A549 (cell line): ENCODE data around the gene WDR33. TPM values are rescaled to one million over a fixed set of nuclear protein-coding genes. Genes with fewer than 3 reads are reported as not detected.

ENCODE experiments used
- ATAC-seq, 2 experiments: fragments of 200-7000 bp in 1 of 2; fragments of >200 bp in 1 of 2; cut with Nextera tagmentation in 1 of 2; cut with Tn5 transposase in 1 of 2; 3 replicates each; pipeline versions ENCODE4 v1.8.0 to v1.9.1; 2018 to 2020; ENCODE audit warnings: mild to moderate bottlenecking in 1 of 2, moderate library complexity in 1 of 2
- CTCF ChIA-PET: fragments of 300-600 bp; sonication (Branson Sonifier 250); formaldehyde crosslinking; extraction: SDS; loops from one replicate; lab custom pipeline; 2021; ENCODE audit warnings: antibody characterized with exemption, inconsistent platforms; lab: Yijun Ruan, JAX
- POLR2A ChIA-PET: fragments of 350-600 bp; formaldehyde crosslinking; extraction: SDS; loops from one replicate; lab custom pipeline; 2021; ENCODE audit warnings: antibody characterized with exemption, inconsistent platforms; lab: Yijun Ruan, JAX
- DNase-seq, 2 experiments: peaks; one replicate each; pipeline versions ENCODE4 v3.0.0 to v3.0.0-alpha.2; 2011 to 2016; ENCODE audit warnings: low read depth in 1 of 2, low spot score in 1 of 2
- FAIRE-seq: peaks from 2 replicates; lab custom pipeline; 2011; peaks lifted over from hg19 to GRCh38; lab: Jason Lieb, UNC
- H3K27ac ChIP-seq, 2 experiments: fragments of >200 bp; sonication (Bioruptor Twin); formaldehyde crosslinking; 3 replicates each; pipeline ENCODE4 v1.5.1; 2016 to 2017
- H3K4me1 ChIP-seq: fragments of >200 bp; sonication (Bioruptor Twin); formaldehyde crosslinking; 3 replicates; pipeline ENCODE4 v1.6.1; 2016
- H3K4me2 ChIP-seq: fragments of >200 bp; sonication (Bioruptor Twin); formaldehyde crosslinking; 3 replicates; pipeline ENCODE4 v1.6.1; 2016
- H3K4me3 ChIP-seq: fragments of >200 bp; sonication (Bioruptor Twin); formaldehyde crosslinking; 3 replicates; pipeline ENCODE4 v1.5.1; 2016
- H3K9me3 ChIP-seq: fragments of >200 bp; sonication (Bioruptor Twin); formaldehyde crosslinking; 3 replicates; pipeline ENCODE4 v1.6.1; 2016
- EHMT2 ChIP-seq: fragments of 200-600 bp; sonication (generic); IDR thresholded peaks from 2 replicates; pipeline ENCODE4 v1.6.1; 2016; ENCODE audit warnings: antibody characterized with exemption, low read depth, mild to moderate bottlenecking, moderate library complexity
- ELK1 ChIP-seq: fragments of 150-350 bp; IDR thresholded peaks from 2 replicates; pipeline ENCODE4 v1.6.1; 2014; ENCODE audit warnings: low read depth, mild to moderate bottlenecking, low read length
- FOSB ChIP-seq: fragments of 250-450 bp; sonication (Bioruptor Pico); IDR thresholded peaks from 2 replicates; pipeline ENCODE4 v1.5.0; 2020; ENCODE audit warnings: mild to moderate bottlenecking, moderate library complexity
- FOSL2 ChIP-seq, 2 experiments: fragments of 450-650 bp in 1 of 2; fragments of >200 bp in 1 of 2; sonication (Bioruptor Twin) in 1 of 2; formaldehyde crosslinking; IDR thresholded peaks; 2 replicates each; pipeline versions ENCODE4 v1.5.0 to v1.6.1; 2016 to 2020; ENCODE audit warnings: mild to moderate bottlenecking in 1 of 2, moderate library complexity in 1 of 2
- FOXS1 ChIP-seq: fragments of 250-450 bp; sonication (Bioruptor Pico); IDR thresholded peaks from 2 replicates; pipeline ENCODE4 v1.5.0; 2020; ENCODE audit warnings: mild to moderate bottlenecking, moderate library complexity
- HMGXB4 ChIP-seq: fragments of 250-450 bp; sonication (Bioruptor Pico); IDR thresholded peaks from 2 replicates; pipeline ENCODE4 v1.5.0; 2021; ENCODE audit warnings: mild to moderate bottlenecking, moderate library complexity, borderline replicate concordance
- HOXB13 ChIP-seq: fragments of 250-450 bp; sonication (Bioruptor Pico); IDR thresholded peaks from 2 replicates; pipeline ENCODE4 v1.5.0; 2020; ENCODE audit warnings: low read depth, mild to moderate bottlenecking, moderate library complexity
- JUN ChIP-seq, 2 experiments: fragments of >200 bp; sonication (Bioruptor Twin); formaldehyde crosslinking; IDR thresholded peaks; 2 replicates in 1 of 2; 3 replicates in 1 of 2; pipeline ENCODE4 v1.6.1; 2016 to 2017
- KDM1A ChIP-seq: fragments of 200-600 bp; sonication (generic); IDR thresholded peaks from 2 replicates; pipeline ENCODE4 v1.6.1; 2016; ENCODE audit warnings: low read depth, mild to moderate bottlenecking
- MAFK ChIP-seq: fragments of 450-650 bp; IDR thresholded peaks from 2 replicates; pipeline ENCODE4 v1.6.1; 2014; ENCODE audit not compliant: partially characterized antibody
- NR3C1 ChIP-seq: fragments of >200 bp; sonication (Bioruptor Twin); formaldehyde crosslinking; IDR thresholded peaks from 3 replicates; pipeline ENCODE4 v1.6.1; 2017
- RNF2 ChIP-seq: fragments of 200-600 bp; sonication (generic); IDR thresholded peaks from 2 replicates; pipeline ENCODE4 v1.6.1; 2016; ENCODE audit warnings: low read depth, mild to moderate bottlenecking, antibody characterized with exemption, moderate library complexity, borderline replicate concordance
- SMC3 ChIP-seq: fragments of >200 bp; sonication (Bioruptor Twin); formaldehyde crosslinking; IDR thresholded peaks from 3 replicates; pipeline ENCODE4 v1.6.1; 2018; ENCODE audit warnings: inconsistent platforms
- SREBF2 ChIP-seq: fragments of 450-650 bp; IDR thresholded peaks from 2 replicates; pipeline ENCODE4 v1.6.1; 2014; ENCODE audit warnings: mild to moderate bottlenecking, moderate library complexity
- TP53 ChIP-seq: fragments of 250-450 bp; sonication (Bioruptor Pico); IDR thresholded peaks from 2 replicates; pipeline ENCODE4 v1.5.0; 2021; ENCODE audit warnings: mild to moderate bottlenecking, moderate library complexity
- ZC3H11A ChIP-seq: fragments of 450-650 bp; IDR thresholded peaks from 2 replicates; pipeline ENCODE4 v1.6.1; 2014; ENCODE audit warnings: antibody characterized with exemption, mild to moderate bottlenecking
- ZNF302 ChIP-seq: fragments of 250-450 bp; sonication (Bioruptor Pico); IDR thresholded peaks from 2 replicates; pipeline ENCODE4 v1.9.0; 2021; ENCODE audit warnings: inconsistent platforms, mild to moderate bottlenecking, moderate library complexity
- WGBS: methylation state at CpG from one replicate; pipeline ENCODE4 v1.1.6; 2017; ENCODE audit errors: missing lambda C conversion rate; 5-methylcytosine and 5-hydroxymethylcytosine counted together
- polyA plus RNA-seq, 4 experiments: library from polyadenylated mRNA; depleted of rRNA in 3 of 4; stranded (reverse); fragments of >200 nt; fragmentation: RNase III in 1 of 4; extraction: RNeasy Plus Mini Kit Qiagen cat#74134 plus additional on column Dnase treatment in 1 of 4; gene quantifications; 2 replicates in 3 of 4; 3 replicates in 1 of 4; pipeline ENCODE4 v1.2.3, GENCODE V29; 2011 to 2017
- TF ChIP-seq, protein P1 (sequence below): fragments of 200-600 bp; sonication (generic); IDR thresholded peaks from 2 replicates; pipeline ENCODE4 v1.6.1; 2016; ENCODE audit warnings: antibody characterized with exemption, mild to moderate bottlenecking, moderate library complexity
- TF ChIP-seq, protein P2 (sequence below): IDR thresholded peaks from 2 replicates; pipeline ENCODE4 v1.6.1; 2012
- TF ChIP-seq, protein P3 (sequence below): fragments of >200 bp; sonication (Bioruptor Twin); formaldehyde crosslinking; IDR thresholded peaks from 3 replicates; pipeline ENCODE4 v1.6.1; 2016

The WDR33 gene
- polyA plus RNA-seq, 2 of the 4 experiments (the other 2 are of a cell fraction) = 21.3 to 67.1 TPM

DNA sequence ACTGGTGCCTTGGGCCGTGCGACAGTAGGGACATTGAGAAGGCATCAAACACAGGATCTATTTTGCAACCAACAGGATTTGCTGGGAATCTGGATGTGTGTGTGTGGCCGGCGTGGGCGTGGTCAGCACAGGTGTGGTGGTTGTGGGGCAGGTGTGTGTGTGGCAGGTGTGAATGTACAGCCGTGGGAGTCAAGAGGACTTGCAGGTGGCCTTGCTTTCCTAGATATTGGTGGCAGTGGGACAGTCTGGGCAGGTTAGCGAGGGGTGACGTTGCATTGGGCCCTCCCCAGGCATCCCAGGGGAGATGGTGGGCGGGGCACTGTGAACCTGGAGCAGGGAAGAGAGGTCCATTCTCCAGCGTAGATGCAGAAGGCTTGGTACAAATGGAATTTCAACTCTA, 132.4 kb downstream of the WDR33 start:
- POLR2A ChIA-PET = no interaction called here
- Histone ChIP-seq H3K4me2 (no peak overlapping the region), H3K4me1 (peaks cover 11% of the 10 kb centered on the region)
- no peak for TF ChIP-seq ZC3H11A
- TF ChIP-seq, all 56 proteins: peak for 0
- CTCF ChIA-PET = no interaction called here
- Histone ChIP-seq H3K4me3 (no peak overlapping the region), H3K27ac (no peak overlapping the region), H3K9me3 (no peaks in the 10 kb centered on the region)
- no peak for FAIRE-seq
- no peak for DNase-seq
- ATAC-seq = no peak
- 66% methylated on average over 10 of the region's 10 CpGs for WGBS

DNA sequence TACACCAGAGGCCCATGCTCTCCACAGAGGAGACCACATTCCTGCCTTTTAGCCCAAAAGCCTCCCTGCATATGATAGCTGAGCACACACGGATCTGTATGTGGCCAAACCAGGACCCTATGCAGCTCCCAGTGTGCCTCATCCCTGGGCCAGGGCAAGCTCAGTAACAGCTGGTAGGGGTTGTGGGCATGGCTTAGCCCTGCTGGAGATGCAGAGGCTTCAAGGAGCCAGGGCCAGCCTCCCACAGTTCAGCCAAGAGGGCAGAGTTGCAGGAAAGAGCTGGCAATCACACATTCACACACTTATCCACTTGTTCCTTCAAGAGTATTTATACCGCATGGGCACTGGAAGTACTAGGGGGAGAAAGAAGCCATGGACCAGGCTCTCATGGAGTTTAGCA, 134.1 kb downstream of the WDR33 start:
- Histone ChIP-seq H3K9me3 (no peaks in the 10 kb centered on the region), H3K4me2 (no peak overlapping the region), H3K4me1 (peaks cover 11% of the 10 kb centered on the region), H3K4me3 (no peak overlapping the region), H3K27ac (no peak overlapping the region)
- CTCF ChIA-PET = interaction anchor here (1.4 to 2.7 kb wide), 3 partner anchors 19 to 27 kb away, joined by 3 to 10 read pairs (median 4); partner anchors contain the start of gene SFT2D3
- POLR2A ChIA-PET = no interaction called here
- ATAC-seq (no peak), FAIRE-seq (no peak), DNase-seq (no peak)
- TF ChIP-seq FOSB (CRISPR knock-in tag) (no peak), ELK1 (no peak), HOXB13 (no peak), ZNF302 (CRISPR knock-in tag) (no peak), TP53 (CRISPR knock-in tag) (no peak), SREBF2 (no peak), JUN (IDR thresholded peaks at IDR 0.05) (no peak), RNF2 (no peak), SMC3 (no peak), HMGXB4 (no peak), KDM1A (no peak), EHMT2 (no peak), NR3C1 (no peak), MAFK (no peak), FOXS1 (CRISPR knock-in tag) (no peak), FOSL2 (IDR thresholded peaks at IDR 0.05) (no peak), FOSL2 (CRISPR knock-in tag; IDR thresholded peaks at IDR 0.05) (no peak)
- TF ChIP-seq, protein P1, sequence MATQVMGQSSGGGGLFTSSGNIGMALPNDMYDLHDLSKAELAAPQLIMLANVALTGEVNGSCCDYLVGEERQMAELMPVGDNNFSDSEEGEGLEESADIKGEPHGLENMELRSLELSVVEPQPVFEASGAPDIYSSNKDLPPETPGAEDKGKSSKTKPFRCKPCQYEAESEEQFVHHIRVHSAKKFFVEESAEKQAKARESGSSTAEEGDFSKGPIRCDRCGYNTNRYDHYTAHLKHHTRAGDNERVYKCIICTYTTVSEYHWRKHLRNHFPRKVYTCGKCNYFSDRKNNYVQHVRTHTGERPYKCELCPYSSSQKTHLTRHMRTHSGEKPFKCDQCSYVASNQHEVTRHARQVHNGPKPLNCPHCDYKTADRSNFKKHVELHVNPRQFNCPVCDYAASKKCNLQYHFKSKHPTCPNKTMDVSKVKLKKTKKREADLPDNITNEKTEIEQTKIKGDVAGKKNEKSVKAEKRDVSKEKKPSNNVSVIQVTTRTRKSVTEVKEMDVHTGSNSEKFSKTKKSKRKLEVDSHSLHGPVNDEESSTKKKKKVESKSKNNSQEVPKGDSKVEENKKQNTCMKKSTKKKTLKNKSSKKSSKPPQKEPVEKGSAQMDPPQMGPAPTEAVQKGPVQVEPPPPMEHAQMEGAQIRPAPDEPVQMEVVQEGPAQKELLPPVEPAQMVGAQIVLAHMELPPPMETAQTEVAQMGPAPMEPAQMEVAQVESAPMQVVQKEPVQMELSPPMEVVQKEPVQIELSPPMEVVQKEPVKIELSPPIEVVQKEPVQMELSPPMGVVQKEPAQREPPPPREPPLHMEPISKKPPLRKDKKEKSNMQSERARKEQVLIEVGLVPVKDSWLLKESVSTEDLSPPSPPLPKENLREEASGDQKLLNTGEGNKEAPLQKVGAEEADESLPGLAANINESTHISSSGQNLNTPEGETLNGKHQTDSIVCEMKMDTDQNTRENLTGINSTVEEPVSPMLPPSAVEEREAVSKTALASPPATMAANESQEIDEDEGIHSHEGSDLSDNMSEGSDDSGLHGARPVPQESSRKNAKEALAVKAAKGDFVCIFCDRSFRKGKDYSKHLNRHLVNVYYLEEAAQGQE = no peak
- TF ChIP-seq, protein P2, sequence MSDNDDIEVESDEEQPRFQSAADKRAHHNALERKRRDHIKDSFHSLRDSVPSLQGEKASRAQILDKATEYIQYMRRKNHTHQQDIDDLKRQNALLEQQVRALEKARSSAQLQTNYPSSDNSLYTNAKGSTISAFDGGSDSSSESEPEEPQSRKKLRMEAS = no peak
- TF ChIP-seq, protein P3, sequence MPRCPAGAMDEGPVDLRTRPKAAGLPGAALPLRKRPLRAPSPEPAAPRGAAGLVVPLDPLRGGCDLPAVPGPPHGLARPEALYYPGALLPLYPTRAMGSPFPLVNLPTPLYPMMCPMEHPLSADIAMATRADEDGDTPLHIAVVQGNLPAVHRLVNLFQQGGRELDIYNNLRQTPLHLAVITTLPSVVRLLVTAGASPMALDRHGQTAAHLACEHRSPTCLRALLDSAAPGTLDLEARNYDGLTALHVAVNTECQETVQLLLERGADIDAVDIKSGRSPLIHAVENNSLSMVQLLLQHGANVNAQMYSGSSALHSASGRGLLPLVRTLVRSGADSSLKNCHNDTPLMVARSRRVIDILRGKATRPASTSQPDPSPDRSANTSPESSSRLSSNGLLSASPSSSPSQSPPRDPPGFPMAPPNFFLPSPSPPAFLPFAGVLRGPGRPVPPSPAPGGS = no peak
- WGBS = 89% methylated on average over 2 of the region's 2 CpGs
